Activated T-helper 17 cell treated with anti-CD3 and anti-CD28 coated beads, Interleukin-2, amount 50 U/mL, for 72 hours (primary cell): ENCODE data around the gene FIBCD1. TPM values are rescaled to one million over a fixed set of nuclear protein-coding genes. Genes with fewer than 3 reads are reported as not detected.

Experiments used
- ATAC-seq: fragments of 150-1000 bp; cut with Tn5 transposase; replicated peaks from 2 replicates; pipeline ENCODE4 v1.10.0; 2021; ENCODE audit warnings: mild to moderate bottlenecking, moderate library complexity
- H3K27ac Mint-ChIP-seq: one replicate; pipeline ENCODE4 v1.8.0; 2022; ENCODE audit warnings: mixed read lengths
- H3K27me3 Mint-ChIP-seq: one replicate; pipeline ENCODE4 v1.8.0; 2022; ENCODE audit warnings: mixed read lengths
- H3K36me3 Mint-ChIP-seq: one replicate; pipeline ENCODE4 v1.8.0; 2022; ENCODE audit warnings: low read depth, mild to moderate bottlenecking, mixed read lengths
- H3K4me1 Mint-ChIP-seq: one replicate; pipeline ENCODE4 v1.8.0; 2022; ENCODE audit warnings: mixed read lengths
- H3K4me3 Mint-ChIP-seq: one replicate; pipeline ENCODE4 v1.8.0; 2022; ENCODE audit warnings: mild to moderate bottlenecking, mixed read lengths
- H3K9me3 Mint-ChIP-seq: one replicate; pipeline ENCODE4 v1.8.0; 2022; ENCODE audit warnings: mixed read lengths
- total RNA-seq, 2 donors: library from RNA; stranded (reverse); gene quantifications; one replicate each; pipeline ENCODE4 v1.2.3, GENCODE V29; 2022

Gene FIBCD1
- total RNA-seq, 2 donors from 2014 or later, result not detected

DNA sequence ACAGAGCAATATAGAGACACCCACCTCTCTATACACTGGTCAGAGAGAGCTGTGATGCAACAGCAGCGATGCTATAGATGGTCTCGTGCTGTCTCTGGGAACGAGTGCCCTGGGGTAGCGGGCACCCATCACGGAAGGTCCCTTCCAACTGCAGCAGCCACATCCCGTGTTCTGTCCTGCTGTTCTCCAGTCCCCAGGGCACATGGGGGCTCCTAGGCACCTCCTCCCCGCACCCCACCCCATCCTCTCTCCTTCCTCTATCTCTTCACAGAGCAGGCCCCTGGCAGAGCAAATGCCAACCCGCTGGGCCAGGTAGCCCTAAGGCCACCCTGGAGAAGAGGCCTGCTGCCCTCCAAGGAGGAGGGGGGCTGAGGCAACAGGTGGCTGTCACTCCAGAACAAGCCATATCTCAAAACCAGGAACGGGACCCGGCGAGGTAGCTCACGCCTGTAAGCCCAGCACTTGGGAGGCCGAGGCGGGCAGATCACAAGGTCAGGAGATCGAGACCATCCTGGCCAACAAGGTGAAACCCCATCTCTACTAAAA, 8.2 kb downstream of the FIBCD1 start:
- no peaks in the 10 kb centered on the region for H3K36me3 Mint-ChIP-seq
- H3K9me3 Mint-ChIP-seq, result no peaks in the 10 kb centered on the region
- no peak overlapping the region for H3K27ac Mint-ChIP-seq
- H3K27me3 Mint-ChIP-seq, result peaks cover 31% of the 10 kb centered on the region
- no peak for ATAC-seq
- H3K4me1 Mint-ChIP-seq, result peaks cover 5% of the 10 kb centered on the region
- no peak overlapping the region for H3K4me3 Mint-ChIP-seq

DNA sequence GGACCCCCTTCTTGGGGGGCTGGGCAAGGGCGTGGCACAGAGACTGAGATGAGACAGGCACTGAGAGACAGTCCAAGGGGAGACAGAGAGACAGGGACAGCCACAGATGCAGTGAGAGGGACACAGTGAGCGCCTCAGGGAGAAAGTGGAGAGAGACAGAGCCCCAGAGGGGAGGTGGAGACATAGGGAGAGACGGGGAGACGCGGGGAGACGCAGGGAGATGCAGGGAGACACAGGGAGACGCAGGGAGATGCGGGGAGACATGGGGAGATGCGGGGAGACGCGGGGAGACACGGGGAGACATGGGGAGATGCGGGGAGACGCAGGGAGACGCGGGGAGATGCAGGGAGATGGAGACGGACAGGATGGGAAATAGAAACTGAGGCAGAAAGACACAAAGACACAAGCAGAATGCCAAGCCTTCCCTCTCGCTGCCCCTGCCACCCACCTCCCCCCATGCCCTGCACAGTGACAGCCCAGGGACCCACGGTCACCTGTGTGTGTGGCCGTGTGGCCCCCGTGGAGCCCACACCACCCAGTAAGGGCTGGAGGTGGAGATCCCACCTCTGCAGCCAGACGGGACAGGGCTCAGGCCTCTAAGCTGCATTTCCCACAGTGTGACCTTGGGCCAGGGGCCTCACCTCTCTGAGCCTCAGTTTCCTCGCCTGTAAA, 8.8 kb downstream of the FIBCD1 start:
- Mint-ChIP-seq H3K27ac (no peak overlapping the region), H3K4me1 (peaks cover 5% of the 10 kb centered on the region), H3K36me3 (no peaks in the 10 kb centered on the region), H3K27me3 (peaks cover 31% of the 10 kb centered on the region), H3K4me3 (no peak overlapping the region), H3K9me3 (no peaks in the 10 kb centered on the region)
- ATAC-seq, result no peak

DNA sequence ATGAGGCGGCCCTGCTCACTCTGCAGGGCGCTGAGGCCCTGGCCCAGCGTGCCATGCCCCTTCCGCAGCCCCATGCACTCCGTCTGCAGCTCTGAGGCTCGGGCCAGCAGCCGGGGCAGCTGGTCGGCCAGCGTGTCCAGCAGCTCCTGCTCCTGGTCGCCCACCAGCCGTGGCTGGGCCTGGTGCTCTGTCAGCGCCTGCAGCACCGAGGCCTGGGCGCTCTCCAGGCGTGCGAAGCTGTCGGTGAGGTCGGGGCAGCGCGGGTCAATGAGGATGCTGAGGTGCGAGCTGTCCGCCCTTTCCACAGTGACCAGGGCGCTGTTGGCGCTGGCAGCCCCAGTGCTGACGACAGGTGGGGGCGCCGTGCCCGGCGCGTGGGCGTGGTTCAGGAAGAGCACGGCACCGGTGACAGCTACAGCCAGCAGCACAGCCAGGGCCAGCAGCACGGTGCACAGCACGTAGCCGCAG, 9.4 kb downstream of the FIBCD1 start:
- Mint-ChIP-seq H3K4me3 (no peak overlapping the region), H3K9me3 (no peaks in the 10 kb centered on the region), H3K27ac (no peak overlapping the region), H3K27me3 (peaks cover 24% of the 10 kb centered on the region), H3K4me1 (peaks cover 5% of the 10 kb centered on the region), H3K36me3 (no peaks in the 10 kb centered on the region)
- no peak for ATAC-seq

DNA sequence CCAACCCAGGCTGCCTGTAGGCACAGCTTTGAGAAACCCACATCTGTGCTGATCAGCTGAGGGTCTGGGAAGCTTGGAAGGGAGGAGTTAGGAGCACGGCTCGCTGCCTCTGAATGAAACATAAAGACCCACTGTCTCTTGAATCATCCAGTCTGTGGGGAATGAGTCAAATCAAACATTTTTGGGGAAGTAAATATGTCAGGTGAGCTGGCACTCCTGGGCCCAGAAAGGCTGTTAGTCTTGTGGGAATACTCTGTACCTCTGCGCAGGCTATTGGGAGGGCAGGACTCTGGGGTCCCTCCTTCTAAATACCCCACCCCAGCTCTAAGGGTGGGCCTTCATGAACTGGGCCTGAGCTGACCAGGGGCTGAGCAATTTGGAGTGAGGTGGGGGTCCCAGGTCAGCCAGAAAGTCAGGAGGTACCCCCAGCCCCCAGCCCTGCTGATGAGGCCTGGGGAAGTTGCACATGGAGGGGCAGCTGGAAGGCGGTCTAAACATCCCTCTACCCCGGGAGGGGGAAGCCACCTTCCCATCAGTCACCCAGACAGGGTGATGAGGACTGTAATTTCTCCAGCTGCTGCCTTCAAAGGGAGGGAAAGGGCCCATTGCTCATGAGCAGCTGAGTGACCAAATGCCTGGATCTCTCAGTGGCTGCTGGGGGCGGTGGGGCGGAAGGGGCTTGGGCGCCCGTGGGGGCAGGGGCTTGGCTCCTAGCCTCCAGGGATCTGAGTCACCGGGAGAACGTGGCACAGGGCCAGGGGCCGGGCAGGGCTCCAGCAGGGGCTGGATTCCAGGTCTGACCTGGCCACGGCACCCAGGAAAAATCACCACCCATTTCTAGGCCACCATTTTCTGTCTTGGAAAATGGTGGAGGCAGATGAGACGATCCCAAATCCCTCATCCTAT, 10.8 kb downstream of the FIBCD1 start:
- no peak overlapping the region for H3K27ac Mint-ChIP-seq
- peak; percentile 39 for ATAC-seq
- H3K4me3 Mint-ChIP-seq, result no peak overlapping the region
- H3K4me1 Mint-ChIP-seq, result peaks cover 5% of the 10 kb centered on the region
- no peaks in the 10 kb centered on the region for H3K36me3 Mint-ChIP-seq
- H3K27me3 Mint-ChIP-seq, result peaks cover 24% of the 10 kb centered on the region
- H3K9me3 Mint-ChIP-seq, result no peaks in the 10 kb centered on the region

DNA sequence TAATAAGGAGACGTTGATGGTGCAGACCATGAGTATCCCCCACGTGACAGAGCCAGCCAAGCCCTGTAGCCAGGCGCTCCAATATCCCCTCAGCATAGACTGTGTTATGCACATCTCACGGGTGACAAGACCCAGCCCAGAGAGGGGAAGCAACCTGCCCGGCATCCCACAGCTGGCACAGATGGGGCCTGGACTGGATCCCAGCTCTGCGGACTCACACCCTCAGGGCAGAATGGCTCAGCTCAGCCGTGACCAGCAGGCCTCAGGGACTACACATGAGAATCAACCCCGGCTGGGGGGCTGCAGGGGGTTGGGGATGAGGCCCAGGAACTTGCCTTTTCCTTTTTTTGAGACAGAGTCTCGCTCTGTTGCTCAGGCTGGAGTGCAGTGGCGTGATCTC, 11.7 kb downstream of the FIBCD1 start:
- Mint-ChIP-seq H3K36me3 (no peaks in the 10 kb centered on the region), H3K4me1 (peaks cover under 1% of the 10 kb centered on the region), H3K4me3 (no peak overlapping the region), H3K27ac (no peak overlapping the region), H3K27me3 (peaks cover 22% of the 10 kb centered on the region), H3K9me3 (no peaks in the 10 kb centered on the region)
- ATAC-seq, result no peak

DNA sequence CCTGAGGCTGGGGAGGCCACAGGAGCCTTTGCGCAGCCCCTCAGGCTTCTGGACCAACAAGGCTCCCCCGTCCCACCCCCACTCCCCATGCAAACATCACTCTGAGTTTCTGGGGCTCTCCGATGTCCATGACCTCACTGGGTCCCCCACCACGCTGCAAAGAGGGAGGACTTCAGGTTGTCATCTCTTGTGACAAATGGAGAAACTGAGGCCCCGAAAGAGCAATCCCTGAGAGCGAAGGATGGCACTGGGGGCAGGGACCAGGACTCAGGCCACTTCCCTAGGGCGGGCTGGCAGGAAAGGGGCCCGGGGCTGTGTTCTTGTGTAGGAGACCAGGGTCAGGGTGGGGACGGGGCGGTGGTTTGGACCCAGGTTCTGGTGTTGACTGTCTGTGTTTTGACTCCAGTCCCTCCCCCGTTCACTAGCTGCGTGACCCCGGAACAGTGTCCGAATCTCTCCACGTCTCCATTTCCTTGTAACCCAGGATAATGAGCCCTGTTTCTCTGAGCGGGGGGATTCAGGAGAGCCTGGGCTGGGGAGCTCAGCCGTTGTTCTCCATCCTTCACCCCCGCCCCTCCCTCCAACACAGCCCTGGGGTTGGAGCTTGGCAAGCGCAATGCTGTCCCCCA, 13.9 kb downstream of the FIBCD1 start:
- Mint-ChIP-seq H3K9me3 (no peaks in the 10 kb centered on the region), H3K27ac (no peak overlapping the region), H3K4me1 (no peaks in the 10 kb centered on the region), H3K27me3 (peaks cover 14% of the 10 kb centered on the region), H3K4me3 (no peak overlapping the region), H3K36me3 (no peaks in the 10 kb centered on the region)
- no peak for ATAC-seq

- Mint-ChIP-seq H3K9me3 (no peaks in the 10 kb centered on the region), H3K36me3 (no peaks in the 10 kb centered on the region), H3K27me3 (peaks cover 11% of the 10 kb centered on the region), H3K27ac (no peak overlapping the region), H3K4me1 (no peaks in the 10 kb centered on the region), H3K4me3 (no peak overlapping the region)
- no peak for ATAC-seq
Observed at GRCh38 chr9:130924448-130924788, 14.6 kb downstream of the FIBCD1 start.

DNA sequence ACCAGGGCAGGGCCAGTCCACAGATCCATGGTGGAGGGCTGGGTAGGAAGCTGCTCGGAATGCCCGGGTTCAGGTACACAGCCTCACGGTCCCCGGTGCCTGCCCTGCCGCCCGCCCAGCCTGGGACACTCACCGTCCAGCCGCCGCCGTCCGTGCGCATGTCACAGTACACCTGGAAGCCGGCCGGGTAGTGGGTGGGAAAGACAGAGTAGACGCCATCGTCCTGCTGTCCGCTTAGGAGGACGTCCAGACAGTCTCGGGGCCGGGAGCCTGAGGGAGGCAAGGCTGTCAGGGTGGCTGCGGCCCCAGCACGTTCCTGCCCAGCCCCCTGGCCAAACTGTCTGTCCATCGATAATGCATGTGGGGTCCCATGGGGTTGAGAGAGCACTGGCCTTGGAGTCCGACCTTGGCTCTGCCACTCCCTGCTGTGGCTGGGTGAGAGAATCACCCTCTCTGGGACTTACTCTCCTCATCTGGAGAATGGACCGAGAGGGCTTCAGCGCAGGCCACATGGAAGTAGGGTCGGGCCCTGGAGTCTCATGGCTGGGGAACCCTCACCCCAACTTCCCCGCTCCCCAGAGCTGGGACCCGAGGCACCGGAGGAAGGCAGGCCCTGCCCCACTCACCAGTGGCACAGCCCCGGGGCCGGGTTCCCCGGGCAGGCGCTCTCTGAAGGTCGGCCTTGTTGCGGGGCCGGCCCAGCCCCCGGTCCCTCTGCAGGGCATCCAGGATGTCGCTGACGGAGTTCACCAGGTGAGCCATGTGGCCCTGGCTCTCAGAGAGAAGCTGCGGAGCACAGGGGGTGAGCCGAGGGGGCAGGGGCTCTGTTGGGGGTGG, 15.2 kb downstream of the FIBCD1 start:
- Mint-ChIP-seq H3K27ac (no peak overlapping the region), H3K27me3 (peaks cover 11% of the 10 kb centered on the region), H3K4me1 (no peaks in the 10 kb centered on the region), H3K36me3 (no peaks in the 10 kb centered on the region), H3K9me3 (no peaks in the 10 kb centered on the region), H3K4me3 (no peak overlapping the region)
- no peak for ATAC-seq

GRCh38 chr9:130922893-130923610, 16.0 kb downstream of the FIBCD1 start:
- no peak for ATAC-seq
- no peak overlapping the region for H3K27ac Mint-ChIP-seq
- no peaks in the 10 kb centered on the region for H3K36me3 Mint-ChIP-seq
- H3K4me1 Mint-ChIP-seq, result no peaks in the 10 kb centered on the region
- peaks cover 9% of the 10 kb centered on the region for H3K27me3 Mint-ChIP-seq
- H3K9me3 Mint-ChIP-seq, result no peaks in the 10 kb centered on the region
- H3K4me3 Mint-ChIP-seq, result no peak overlapping the region

DNA sequence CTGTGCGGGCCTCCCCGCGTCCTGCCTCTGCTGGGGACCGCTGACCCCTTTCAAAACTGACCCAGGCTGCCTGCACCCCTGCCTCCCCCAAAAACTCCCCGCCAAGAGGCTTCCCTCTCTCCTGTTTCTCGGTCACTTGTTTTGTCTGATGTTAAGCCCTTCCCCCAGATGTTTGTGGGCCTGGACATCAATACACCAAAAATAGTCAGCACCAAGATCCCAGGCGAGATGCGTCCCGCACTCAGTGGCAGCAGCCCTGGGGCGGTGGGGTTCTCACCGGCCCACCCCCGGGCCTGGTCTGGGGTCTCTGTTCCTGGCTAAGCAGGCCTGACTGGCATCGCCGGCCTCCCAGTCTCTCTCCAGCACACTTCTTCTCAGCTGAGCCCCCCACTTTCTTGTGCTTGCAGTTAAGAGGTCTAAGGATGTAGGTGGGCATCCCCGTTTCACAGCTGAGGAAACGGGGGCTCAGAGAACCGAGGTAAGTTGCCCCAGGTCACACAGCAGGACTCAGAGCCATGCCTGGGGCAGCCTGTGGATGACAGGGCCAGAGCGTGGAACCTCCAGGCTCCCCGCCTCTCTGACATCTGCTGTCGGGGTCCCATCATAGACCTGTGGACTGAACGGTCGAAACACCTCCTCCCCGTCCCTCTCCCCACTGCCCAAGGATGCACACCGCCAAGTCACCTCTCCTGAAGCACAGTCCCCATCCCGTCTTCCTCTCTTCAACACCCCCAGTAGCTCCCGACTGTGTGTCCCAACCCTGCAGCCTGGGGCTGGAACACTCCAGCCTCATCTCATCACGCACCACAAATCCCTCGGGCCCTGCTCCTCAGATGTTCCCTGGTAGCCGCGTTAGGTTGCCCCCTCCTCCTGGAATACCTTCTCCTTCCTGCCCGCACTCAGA, 16.8 kb downstream of the FIBCD1 start:
- H3K4me1 Mint-ChIP-seq, result no peaks in the 10 kb centered on the region
- no peak overlapping the region for H3K4me3 Mint-ChIP-seq
- H3K36me3 Mint-ChIP-seq, result no peaks in the 10 kb centered on the region
- ATAC-seq, result no peak
- peaks cover 8% of the 10 kb centered on the region for H3K27me3 Mint-ChIP-seq
- H3K9me3 Mint-ChIP-seq, result no peaks in the 10 kb centered on the region
- no peak overlapping the region for H3K27ac Mint-ChIP-seq

DNA sequence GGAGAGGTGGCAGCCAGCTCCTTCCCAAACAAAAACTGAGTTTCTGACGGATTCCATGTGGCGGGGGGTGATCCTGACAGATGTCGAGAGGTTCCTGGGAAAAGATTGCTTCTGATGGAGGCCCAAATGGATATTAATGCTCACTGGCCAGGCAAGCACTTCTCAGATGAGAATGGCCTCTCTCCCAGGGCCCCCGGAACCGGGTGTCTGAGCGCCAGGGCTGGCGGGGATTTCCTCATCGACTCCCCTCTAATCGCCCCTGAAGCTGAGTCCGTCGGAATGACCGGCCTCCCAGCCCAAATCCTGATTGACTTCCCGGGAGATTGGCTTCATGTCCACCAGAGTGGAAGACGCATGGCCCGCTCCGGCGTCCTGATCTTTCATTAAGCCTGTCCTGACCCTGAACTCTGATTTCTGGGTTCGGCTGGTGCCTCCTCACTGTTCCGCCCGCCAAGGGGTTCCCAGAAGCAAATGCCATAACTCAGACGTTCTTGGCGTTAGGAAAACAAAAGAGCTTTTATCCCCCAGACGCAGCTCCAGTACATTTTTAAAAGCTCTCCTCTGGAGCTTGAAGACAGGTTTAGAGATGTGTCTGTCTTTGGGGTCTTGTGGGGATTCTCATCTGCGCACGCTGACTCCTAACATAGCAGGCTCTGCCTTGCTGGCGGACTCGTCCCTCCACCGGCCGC, 17.6 kb downstream of the FIBCD1 start:
- no peak for ATAC-seq
- H3K4me3 Mint-ChIP-seq, result no peak overlapping the region
- H3K9me3 Mint-ChIP-seq, result no peaks in the 10 kb centered on the region
- H3K27me3 Mint-ChIP-seq, result peaks cover 8% of the 10 kb centered on the region
- no peaks in the 10 kb centered on the region for H3K4me1 Mint-ChIP-seq
- no peak overlapping the region for H3K27ac Mint-ChIP-seq
- no peaks in the 10 kb centered on the region for H3K36me3 Mint-ChIP-seq

DNA sequence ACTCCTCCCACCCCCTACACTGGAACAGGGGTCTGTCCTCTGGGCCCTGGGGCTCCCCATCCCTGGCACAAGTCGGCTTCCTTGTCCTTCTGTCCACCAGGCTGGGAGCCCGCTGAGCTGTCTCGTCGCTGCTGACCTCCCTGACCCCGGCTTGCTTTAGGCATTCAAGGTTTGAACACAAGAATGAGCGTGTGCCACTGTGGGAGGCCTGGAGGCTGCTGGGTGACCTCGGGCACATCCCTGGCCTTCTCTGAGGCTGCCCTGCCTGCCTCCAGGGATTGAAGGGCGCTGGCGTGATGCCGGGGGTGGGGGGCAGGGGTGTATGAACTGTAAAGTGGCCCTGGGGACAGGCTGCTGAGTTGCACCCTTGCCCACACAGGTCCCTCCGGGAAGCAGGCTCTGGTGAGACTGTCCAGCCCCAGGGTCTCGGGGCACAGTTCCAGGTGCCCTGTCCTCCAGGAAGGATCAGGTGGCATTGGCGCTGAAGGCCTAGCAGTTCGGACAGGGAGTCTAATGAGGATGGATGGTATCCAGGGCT, 18.2 kb downstream of the FIBCD1 start:
- no peak for ATAC-seq
- Mint-ChIP-seq H3K27ac (no peak overlapping the region), H3K9me3 (no peaks in the 10 kb centered on the region), H3K36me3 (no peaks in the 10 kb centered on the region), H3K4me3 (no peak overlapping the region), H3K27me3 (peaks cover 8% of the 10 kb centered on the region), H3K4me1 (no peaks in the 10 kb centered on the region)
